HEK293 (cell line): ENCODE results near the gene M1AP.

Experiments
- CTCF ChIA-PET: fragments of 350-600 bp; formaldehyde crosslinking; extraction: SDS; loops from one replicate; lab custom pipeline; 2021; ENCODE audit warnings: antibody characterized with exemption; lab: Yijun Ruan, JAX
- POLR2A ChIA-PET: fragments of 300-600 bp; formaldehyde crosslinking; extraction: SDS; loops from one replicate; lab custom pipeline; 2020; ENCODE audit warnings: antibody characterized with exemption, inconsistent platforms; lab: Yijun Ruan, JAX
- H3K27ac ChIP-seq: fragments of 200-500 bp; sonication (Bioruptor generic); 2 replicates; pipeline ENCODE4 v1.5.1; 2014; ENCODE audit warnings: low read depth, low read length, control low read depth, inconsistent platforms; ENCODE audit errors: extremely low read depth
- H3K36me3 ChIP-seq, 2 experiments: fragments of 200-500 bp in 1 of 2; sonication (Bioruptor generic) in 1 of 2; 1 replicate in 1 of 2; 2 replicates in 1 of 2; pipeline ENCODE4 v1.5.1; 2014 to 2017; ENCODE audit warnings: inconsistent platforms in 2 of 2, low read length in 2 of 2; ENCODE audit not compliant: control insufficient read depth in 2 of 2, insufficient read depth in 1 of 2
- H3K4me1 ChIP-seq: fragments of 200-500 bp; sonication (Bioruptor generic); 2 replicates; pipeline ENCODE4 v1.5.1; 2014; ENCODE audit warnings: mild to moderate bottlenecking, low read length, inconsistent platforms; ENCODE audit not compliant: control insufficient read depth, insufficient read depth
- H3K4me3 ChIP-seq: 2 replicates; pipeline ENCODE4 v1.5.1; 2011; ENCODE audit warnings: low read depth, mild to moderate bottlenecking, control low read depth, low read length, moderate library complexity
- H3K9me3 ChIP-seq: fragments of 200-500 bp; sonication (Bioruptor generic); 2 replicates; pipeline ENCODE4 v1.5.1; 2014; ENCODE audit warnings: low read depth, low read length, inconsistent platforms; ENCODE audit not compliant: control insufficient read depth, insufficient read depth
- ATF2 ChIP-seq: fragments of 450-650 bp; formaldehyde crosslinking; IDR thresholded peaks from 2 replicates; pipeline ENCODE4 v1.5.1; 2016; ENCODE audit warnings: missing biosample characterization, missing genetic modification characterization, low read depth
- MZF1 ChIP-seq: fragments of 450-650 bp; formaldehyde crosslinking; IDR thresholded peaks from 2 replicates; pipeline ENCODE4 v1.5.1; 2017; ENCODE audit warnings: missing biosample characterization, missing genetic modification characterization, borderline replicate concordance
- OVOL3 ChIP-seq: fragments of 450-650 bp; formaldehyde crosslinking; IDR thresholded peaks from 2 replicates; pipeline ENCODE4 v1.5.1; 2016; ENCODE audit warnings: missing biosample characterization, missing genetic modification characterization
- PRDM10 ChIP-seq: fragments of 450-650 bp; formaldehyde crosslinking; IDR thresholded peaks from 2 replicates; pipeline ENCODE4 v1.5.1; 2016; ENCODE audit warnings: missing biosample characterization, missing genetic modification characterization
- SCRT1 ChIP-seq: fragments of 450-650 bp; formaldehyde crosslinking; IDR thresholded peaks from 2 replicates; pipeline ENCODE4 v1.5.1; 2016; ENCODE audit warnings: missing biosample characterization, missing genetic modification characterization, borderline replicate concordance
- WT1 ChIP-seq: fragments of 450-650 bp; formaldehyde crosslinking; IDR thresholded peaks from 2 replicates; pipeline ENCODE4 v1.5.1; 2016; ENCODE audit warnings: missing biosample characterization, missing genetic modification characterization
- ZNF157 ChIP-seq: fragments of 450-650 bp; formaldehyde crosslinking; IDR thresholded peaks from 2 replicates; pipeline ENCODE4 v1.5.1; 2016; ENCODE audit warnings: missing biosample characterization, missing genetic modification characterization
- ZNF18 ChIP-seq: fragments of 450-650 bp; formaldehyde crosslinking; IDR thresholded peaks from 2 replicates; pipeline ENCODE4 v1.5.1; 2016; ENCODE audit warnings: missing biosample characterization, missing genetic modification characterization
- ZNF350 ChIP-seq: fragments of 450-650 bp; formaldehyde crosslinking; IDR thresholded peaks from 2 replicates; pipeline ENCODE4 v1.5.0; 2017; ENCODE audit warnings: missing biosample characterization, mild to moderate bottlenecking, missing genetic modification characterization
- ZNF423 ChIP-seq: fragments of 450-650 bp; formaldehyde crosslinking; IDR thresholded peaks from 2 replicates; pipeline ENCODE4 v1.5.1; 2016; ENCODE audit warnings: missing biosample characterization, missing genetic modification characterization
- ZNF518A ChIP-seq: fragments of 450-650 bp; formaldehyde crosslinking; conservative IDR thresholded peaks from 2 replicates; pipeline ENCODE4 v1.5.1; 2016; ENCODE audit warnings: low read depth, missing biosample characterization, missing genetic modification characterization
- ZNF529 ChIP-seq: fragments of 450-650 bp; formaldehyde crosslinking; IDR thresholded peaks from 2 replicates; pipeline ENCODE4 v1.5.1; 2017; ENCODE audit warnings: missing genetic modification characterization, missing biosample characterization; ENCODE audit not compliant: insufficient replicate concordance
- ZNF791 ChIP-seq: fragments of 450-650 bp; formaldehyde crosslinking; IDR thresholded peaks from 2 replicates; pipeline ENCODE4 v1.5.1; 2016; ENCODE audit warnings: missing biosample characterization, missing genetic modification characterization
- ZSCAN16 ChIP-seq: fragments of 450-650 bp; formaldehyde crosslinking; IDR thresholded peaks from 2 replicates; pipeline ENCODE4 v1.5.1; 2016; ENCODE audit warnings: missing biosample characterization, missing genetic modification characterization

The M1AP gene

GRCh38 chr2:74646834-74647482 lies 1.2 kb downstream of the M1AP start (continued):
- TF ChIP-seq ZNF518A = no peak
- TF ChIP-seq ZNF791 (tag by site-specific recombination) = no peak

GRCh38 chr2:74646201-74646600 lies 1.9 kb downstream of the M1AP start:
- Histone ChIP-seq H3K9me3 (no peaks in the 10 kb centered on the region), H3K4me3 (no peak overlapping the region), H3K4me1 (no peaks in the 10 kb centered on the region), H3K27ac (no peak overlapping the region), H3K36me3 (no peaks in the 10 kb centered on the region)
- ChIA-PET CTCF (interaction anchor here (0.5 to 1.5 kb wide), 5 partner anchors 33 to 182 kb away, joined by 3 to 4 read pairs (median 3); no protein-coding TSS in a partner anchor), POLR2A (no interaction called here)
- no peak for TF ChIP-seq ZNF529
- no peak for TF ChIP-seq MZF1
- TF ChIP-seq ZNF350 = no peak
- TF ChIP-seq ZNF18 (tag by site-specific recombination) = no peak

GRCh38 chr2:74645344-74645743 lies 2.8 kb downstream of the M1AP start:
- CTCF ChIA-PET = interaction anchor here (0.6 to 1.1 kb wide), 3 partner anchors 44 to 170 kb away, joined by 3 read pairs; no protein-coding TSS in a partner anchor
- no peak overlapping the region for H3K27ac ChIP-seq
- TF ChIP-seq SCRT1 (tag by site-specific recombination) (no peak), OVOL3 (tag by site-specific recombination) (no peak), ZSCAN16 (no peak)

GRCh38 chr2:74639550-74639949 lies 8.6 kb downstream of the M1AP start:
- no peak for TF ChIP-seq ATF2 (tag by site-specific recombination)
- TF ChIP-seq PRDM10 (tag by site-specific recombination) = no peak
- TF ChIP-seq ZNF423 (tag by site-specific recombination) = no peak
- no peak for TF ChIP-seq ZNF157
- peak; percentile 27; the same call in 1 of the 2 replicates for TF ChIP-seq WT1
- TF ChIP-seq, all 188 proteins: peak for 1
- no peak overlapping the region for H3K4me3 ChIP-seq
- no peaks in the 10 kb centered on the region for H3K9me3 ChIP-seq
- H3K4me1 ChIP-seq = no peaks in the 10 kb centered on the region
- CTCF ChIA-PET = no interaction called here
- no peaks in the 10 kb centered on the region for H3K36me3 ChIP-seq
- H3K27ac ChIP-seq = no peak overlapping the region
- POLR2A ChIA-PET = interaction anchor here (1.7 kb wide), 1 partner anchor 14 kb away, joined by 8 read pairs; the partner anchor contains the start of gene SEMA4F

More at GRCh38 chr2:74645344-74645743, 2.8 kb downstream of the M1AP start:
- POLR2A ChIA-PET = interaction anchor here (1.7 kb wide), 1 partner anchor 8 kb away, joined by 11 read pairs; the partner anchor contains the start of gene SEMA4F
- H3K36me3 ChIP-seq = no peaks in the 10 kb centered on the region
- no peak overlapping the region for H3K4me3 ChIP-seq
- H3K9me3 ChIP-seq = no peaks in the 10 kb centered on the region
- no peaks in the 10 kb centered on the region for H3K4me1 ChIP-seq
